Measurements from ENCODE around the gene GXYLT2. TPM values are rescaled to one million over a fixed set of nuclear protein-coding genes. Genes with fewer than 3 reads are reported as not detected.

Gene GXYLT2
- total RNA-seq, 1 experiment from 2014 or later = 64.6 TPM

DNA sequence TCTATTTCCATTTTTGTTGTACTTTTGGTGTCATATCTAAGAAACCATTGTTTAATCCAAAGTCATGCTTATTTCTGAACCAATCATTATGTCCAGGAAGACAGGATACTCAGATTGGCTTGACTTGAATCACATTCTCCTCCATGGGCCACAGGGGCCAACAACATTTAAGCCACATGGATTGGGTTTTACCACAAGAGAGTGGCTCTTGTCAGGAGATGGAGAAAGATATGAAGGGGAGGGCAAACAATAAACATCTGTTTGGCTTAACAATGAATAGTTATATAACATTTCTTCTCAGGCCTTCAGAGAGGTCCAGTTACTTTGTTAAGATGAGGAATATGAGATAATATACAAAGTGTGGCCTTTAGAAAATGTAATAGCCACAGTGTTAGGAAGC is 44.6 kb downstream of the GXYLT2 start:
- peak; percentile 14 for DNase-seq (ENCODE audit: low read depth)

DNA sequence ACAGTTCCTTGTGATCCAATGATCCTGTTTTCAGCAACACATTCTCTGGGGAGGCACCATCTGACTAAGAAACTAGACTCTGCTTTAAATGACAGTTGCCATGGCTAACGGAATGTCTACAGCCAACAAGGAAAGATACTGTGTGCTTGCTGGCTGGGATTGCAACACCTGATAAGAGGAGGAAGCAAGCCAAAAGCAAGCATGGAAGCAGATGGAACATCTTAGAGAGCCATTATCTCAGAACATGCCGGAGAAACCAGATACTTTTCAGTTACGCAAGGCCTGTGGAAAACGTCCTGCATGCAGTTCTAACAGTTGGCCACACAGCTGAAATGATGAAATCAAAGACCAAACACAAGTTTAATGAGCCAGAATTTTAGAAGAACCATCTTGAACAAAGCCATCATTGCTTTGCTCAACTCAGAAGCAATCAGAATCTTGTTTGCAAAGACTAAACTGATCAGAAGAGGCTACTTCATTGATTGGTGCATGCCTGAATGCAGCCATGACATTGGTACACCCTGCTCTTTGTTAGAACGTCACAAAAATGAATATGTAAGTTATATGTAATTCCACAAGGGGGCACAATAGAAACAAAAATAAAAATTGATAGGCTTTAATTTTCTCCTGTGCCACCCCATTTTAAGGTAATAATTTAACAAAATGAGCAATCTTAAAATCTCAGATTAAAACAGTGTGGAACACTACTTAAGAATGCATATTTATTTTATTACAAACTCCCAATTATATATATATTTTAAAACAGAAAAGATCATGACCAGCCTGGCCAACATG is 50.8 kb downstream of the GXYLT2 start:
- DNase-seq (ENCODE audit: low read depth) = peak; percentile 96

DNA sequence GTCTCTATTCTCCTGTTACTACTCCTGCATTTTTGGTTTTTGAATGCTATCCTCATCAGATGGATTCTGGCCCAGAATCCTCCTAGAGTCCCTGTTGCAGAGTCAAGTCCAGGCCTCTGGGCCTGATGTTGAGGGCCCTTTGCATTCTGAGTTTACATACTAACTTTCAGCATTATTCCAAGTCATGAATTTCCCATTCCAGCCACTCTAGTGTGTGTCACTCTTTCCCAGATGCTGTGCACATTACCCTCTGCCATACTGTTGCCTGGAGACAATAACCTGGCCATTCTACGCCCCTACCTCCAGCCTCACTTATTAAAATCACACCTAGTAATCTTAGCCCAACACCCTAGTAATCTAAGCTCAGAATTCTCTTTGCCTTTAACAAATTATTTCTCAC is 53.4 kb downstream of the GXYLT2 start:
- no peak for DNase-seq (ENCODE audit: low read depth)

DNA sequence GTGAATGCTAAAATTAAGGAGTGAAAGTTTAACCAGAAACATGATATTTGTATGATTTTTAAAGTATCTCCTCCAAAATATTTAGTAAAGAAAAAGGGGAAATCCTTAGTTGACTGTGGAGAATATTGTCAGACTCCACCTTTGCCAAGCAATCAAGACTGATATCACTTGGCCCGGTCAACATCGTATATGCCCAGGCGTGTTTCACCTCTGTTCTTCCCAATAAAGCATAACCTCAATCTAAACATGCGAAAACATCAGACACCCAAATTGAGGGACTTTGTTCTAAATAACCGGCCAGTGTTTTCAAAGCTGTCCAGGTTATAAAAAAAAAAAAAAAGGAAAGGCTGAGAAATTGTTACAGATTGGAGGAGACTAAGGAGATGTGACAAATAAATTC is 54.6 kb downstream of the GXYLT2 start:
- DNase-seq (ENCODE audit: low read depth) = no peak

DNA sequence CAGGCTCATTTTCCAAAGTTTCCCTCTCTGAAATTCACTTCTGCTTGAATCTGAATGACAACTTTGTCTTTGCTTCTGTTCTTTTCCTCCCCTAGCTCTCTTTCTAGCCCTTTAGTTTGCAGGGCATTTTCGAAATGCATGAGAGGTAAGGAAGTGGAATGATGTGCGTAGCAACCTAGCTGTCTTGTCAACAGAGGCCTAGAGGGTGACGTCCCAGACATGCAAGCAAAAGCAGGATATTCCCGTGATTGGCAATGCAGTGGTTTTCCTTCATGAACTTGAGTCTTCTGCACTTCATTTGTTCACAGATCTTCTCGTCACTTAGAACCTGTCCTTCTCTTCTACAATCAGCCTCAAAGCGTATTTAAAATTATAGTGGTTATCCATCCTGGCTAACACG is 56.9 kb downstream of the GXYLT2 start:
- no peak for DNase-seq (ENCODE audit: low read depth)

DNA sequence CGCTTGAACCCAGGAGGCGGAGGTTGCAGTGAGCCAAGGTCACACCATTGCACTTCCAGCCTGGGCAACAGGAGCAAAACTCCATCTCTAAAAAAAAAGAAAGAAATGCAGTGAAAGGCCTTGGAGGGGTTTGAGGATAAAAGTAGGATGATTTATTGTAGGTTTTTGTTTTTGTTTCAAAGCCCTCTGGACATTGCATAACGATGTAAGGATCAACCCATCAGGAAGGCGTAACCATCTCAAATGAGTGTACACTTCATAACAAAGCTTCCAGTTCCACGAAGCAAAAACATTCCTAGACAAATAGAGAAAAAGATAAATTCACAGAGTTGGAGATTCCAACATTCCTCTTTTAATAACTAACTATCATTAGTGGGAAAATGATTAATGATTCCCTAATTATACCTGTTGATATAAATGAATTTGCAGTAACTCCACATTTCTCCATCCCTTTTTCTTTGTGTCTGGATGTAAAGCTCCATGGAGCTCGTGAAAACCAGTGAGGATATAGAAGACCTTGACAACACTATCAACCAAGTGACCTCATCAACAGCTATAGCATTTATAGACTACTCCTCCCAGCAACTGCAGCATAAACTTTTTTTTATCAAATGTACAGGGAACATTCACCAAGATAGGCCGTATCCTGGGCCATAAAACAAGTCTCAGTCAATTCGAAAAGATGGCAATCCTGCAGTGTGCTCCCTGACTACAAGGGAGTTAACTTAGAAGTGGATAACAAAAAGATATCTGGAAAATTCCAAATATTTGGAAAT is 60.1 kb downstream of the GXYLT2 start:
- DNase-seq (ENCODE audit: low read depth) = no peak

DNA sequence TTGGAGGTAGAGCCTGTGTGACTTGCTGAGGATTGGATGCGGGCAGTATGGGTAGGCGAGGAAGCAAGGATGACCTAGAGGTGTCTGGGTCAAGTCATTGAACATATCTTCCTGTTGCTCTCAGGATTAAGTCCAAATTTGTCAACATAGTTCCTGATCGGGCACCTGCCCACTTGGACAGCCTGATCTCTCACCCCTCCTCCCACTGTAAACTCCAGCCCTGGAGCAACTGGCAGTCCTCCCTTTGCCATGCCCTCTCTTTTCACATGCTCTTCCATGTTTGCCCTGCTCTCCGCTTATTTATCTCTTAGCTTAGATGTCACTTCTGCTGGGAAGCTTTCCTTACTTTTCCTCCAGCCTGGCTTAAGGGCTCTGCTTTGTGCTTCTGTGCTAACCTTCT is 61.2 kb downstream of the GXYLT2 start:
- DNase-seq (ENCODE audit: low read depth) = no peak

DNA sequence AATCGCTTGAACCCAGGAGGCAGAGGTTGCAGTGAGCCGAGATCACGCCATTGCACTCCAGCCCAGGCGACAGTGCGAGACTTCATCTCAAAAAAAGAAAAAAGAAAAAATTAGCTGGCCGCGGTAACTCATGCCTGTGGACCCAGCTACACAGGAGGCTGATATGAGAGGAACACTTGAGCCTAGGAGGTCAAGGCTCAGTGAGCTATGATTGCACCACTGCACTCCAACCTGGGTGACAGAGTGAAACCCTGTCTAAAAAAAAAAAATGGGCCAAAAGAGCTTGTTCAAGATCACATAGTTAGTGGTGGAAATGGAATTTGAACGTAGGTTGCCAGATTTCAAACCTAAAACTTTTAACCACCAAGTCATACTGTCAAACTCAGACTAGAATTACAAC is 62.5 kb downstream of the GXYLT2 start:
- no peak for DNase-seq (ENCODE audit: low read depth)

DNA sequence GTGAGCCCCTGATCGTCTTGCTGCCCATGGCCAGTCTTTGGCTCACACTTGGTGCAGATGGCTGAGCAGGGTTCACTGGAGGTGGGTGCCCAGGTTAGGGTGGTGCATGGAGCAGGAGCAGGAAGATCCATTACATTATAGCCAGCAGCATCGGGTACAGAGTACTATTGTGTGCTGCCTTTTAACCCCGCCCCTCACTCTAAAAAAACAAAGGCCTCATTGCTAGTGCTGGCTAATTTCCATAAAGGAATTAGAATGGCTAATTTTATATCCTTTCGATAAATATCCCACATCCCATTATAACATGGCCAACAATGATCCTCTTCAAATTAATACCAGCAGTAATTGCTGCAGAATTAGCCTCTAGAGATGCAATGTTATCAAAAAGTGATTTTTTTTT is 63.0 kb downstream of the GXYLT2 start:
- no peak for DNase-seq (ENCODE audit: low read depth)

DNA sequence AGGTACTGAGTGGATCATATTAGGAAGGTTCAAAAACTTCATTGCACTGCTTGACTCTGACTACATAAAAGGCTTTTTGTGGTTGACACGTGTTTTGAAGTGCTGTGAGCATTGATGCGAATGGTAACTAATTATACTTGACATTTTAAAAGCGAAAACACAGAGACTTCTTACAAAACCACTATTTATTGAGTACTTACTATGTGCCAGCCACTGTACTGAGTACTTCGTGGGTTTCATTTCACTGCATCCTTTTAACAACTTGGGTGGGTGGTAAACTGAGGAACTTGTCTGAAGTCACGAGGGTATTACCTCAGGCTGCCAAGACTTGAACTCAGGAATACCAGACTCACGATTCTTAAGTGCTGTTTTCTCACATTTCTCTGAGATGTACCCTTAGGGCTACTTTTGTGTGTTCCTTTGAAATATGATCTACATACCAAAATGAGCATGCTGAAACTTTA is 63.4 kb downstream of the GXYLT2 start:
- peak; percentile 45 for DNase-seq (ENCODE audit: low read depth)

DNA sequence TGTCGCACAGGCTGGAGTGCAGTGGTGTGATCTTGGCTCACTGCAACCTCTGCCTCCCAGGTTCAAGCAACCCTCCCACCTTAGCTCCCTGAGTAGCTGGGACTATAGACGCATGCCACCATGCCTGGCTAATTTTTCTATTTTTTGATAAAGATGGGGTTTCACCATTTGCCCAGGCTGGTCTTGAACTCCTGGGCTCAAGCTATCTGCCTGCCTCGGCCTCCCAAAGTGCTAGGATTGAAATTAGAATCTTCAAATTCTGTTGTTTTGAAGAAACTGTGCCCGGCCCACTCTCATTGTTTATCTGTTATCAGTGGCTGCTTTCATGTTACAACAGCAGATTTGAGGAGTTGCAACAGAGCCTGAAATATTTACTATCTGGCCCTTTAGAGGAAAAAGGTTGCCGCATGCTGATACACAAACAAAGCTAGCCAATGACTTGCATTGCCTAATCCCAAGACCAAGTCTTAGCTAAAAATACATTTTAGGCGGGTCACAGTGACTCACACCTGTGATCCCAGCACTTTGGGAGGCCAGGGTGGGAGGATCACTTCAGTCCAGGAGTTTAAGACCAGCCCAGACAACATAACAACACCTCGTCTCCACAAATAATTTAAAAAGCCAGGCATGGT is 65.6 kb downstream of the GXYLT2 start:
- peak; percentile 17 for DNase-seq (ENCODE audit: low read depth)

DNA sequence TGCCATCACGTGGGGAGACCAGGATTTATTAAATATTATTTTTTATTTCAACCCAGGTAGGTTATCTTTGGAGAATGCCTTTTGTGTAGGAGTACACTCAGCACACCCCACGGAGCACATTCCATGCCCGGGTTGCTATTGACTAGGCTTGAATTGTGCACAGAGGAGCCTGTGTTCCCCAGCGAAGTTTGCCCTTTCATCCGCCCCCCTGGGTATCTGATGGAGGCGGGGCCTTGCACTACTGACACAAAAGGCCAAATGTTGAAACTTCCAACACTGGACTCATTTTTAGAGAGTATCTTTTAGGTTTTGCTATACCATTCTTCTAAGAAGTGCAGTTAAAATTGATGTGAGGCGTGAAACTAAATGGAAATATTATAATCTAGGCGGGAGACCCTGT is 69.5 kb downstream of the GXYLT2 start:
- peak; percentile 13 for DNase-seq (ENCODE audit: low read depth)

DNA sequence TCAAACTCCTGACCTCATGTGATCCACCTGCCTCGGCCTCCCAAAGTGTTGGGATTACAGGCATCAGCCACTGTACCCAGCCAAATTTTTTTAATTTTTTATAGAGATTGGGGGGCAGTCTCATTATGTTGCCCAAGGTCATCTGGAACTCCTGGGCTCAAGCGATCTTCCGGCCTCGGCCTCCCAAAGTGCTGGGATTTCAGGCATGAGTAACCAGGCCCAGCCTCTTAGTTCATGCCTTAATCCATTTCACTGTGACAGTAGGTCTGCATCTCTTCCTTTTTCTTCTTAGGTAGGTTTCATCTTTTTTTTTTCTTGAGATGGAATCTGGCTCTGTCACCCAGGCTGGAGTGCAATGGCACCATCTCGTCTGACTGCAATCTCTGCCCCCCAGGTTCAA is 71.5 kb downstream of the GXYLT2 start:
- no peak for DNase-seq (ENCODE audit: low read depth)

DNA sequence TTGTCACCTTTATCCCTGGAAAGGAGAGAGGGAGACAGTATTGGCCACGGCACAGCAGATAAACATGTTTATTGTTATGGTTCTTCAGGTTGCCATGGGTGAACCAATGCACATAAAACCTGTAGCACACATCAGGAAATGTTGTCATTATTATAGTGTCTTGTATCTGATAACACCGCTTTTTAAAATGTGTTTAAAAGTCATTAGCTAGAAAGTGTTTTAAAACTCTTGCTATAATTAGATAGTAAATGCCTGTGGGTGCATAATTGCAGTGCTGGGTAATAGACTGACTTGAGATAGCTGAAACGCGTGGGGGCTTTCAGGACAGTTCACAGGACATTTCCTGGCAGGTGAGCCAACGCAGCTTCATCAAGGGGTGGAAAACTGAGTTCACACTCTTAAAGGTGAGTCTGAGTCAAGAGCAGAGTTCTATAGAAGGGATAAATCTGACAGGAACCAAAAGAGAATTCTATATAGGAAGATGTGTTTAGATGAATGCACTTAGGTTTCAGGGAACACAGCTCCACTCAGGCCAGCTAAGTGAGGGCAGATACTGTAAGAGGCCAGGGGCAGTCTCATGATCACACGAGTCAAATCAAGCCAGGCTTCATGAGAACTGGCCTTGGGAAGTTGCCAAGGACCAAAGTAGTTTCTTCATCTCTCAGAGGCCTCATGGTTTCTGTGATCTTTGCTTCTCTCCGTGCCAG is 73.1 kb downstream of the GXYLT2 start:
- DNase-seq (ENCODE audit: low read depth) = peak; percentile 85

DNA sequence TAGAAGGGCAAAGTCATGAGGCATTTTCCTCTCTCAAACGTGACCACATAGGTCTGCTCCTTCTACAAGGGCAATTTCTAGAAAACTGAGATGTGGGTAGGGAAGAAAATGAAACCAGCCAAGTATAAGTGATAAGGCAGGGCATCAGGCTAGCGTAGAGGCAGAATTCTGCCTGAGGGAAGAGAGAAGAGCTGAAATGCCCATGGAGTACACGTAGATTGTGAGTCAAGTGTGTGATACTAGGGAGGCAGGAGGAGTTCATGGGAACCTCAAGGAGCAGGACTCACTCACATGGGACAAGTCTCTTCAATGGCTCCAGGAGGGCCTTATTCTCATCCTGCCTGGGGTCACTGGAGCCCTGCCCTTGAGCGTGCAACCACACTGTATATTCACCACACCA is 73.9 kb downstream of the GXYLT2 start:
- peak; percentile 85 for DNase-seq (ENCODE audit: low read depth)

DNA sequence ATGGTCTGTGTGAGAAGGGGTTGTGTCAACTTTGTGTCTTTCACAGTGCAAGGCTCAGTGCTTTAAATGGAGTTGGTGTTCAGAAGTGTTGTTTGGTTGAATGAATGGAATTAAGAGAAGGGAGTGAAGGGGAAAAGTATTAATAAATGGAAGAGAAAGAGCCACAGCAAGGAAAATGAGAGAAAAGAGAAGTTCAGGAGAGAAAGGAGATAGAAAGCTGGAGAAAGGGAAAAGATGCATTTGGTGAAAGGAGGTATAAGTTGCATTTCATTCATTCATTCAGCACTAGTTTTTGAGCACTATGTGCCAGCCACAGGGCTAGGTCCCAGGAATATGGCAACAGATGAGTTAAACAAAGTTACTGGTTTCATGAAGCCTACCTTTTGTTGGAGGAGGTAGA is 74.5 kb downstream of the GXYLT2 start:
- no peak for DNase-seq (ENCODE audit: low read depth)

DNA sequence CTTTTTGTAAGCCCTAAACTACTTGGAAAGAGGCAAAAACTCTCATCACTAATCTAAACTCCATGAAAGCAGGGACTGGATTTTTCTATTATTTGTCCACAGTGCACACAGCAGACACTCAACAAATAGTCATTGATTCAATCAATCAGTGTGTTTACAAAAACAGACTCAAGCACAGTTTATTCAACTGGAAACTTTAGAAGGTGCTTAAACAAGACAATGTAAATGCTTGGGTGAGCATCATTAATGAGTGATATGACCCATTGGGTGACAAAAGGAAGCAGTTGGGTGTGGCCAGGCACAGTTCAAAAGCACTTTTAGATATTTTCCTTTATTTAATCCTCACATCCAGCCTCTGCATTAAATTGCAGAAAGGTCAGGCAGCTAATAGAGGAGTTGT is 76.8 kb downstream of the GXYLT2 start:
- DNase-seq (ENCODE audit: low read depth) = no peak

DNA sequence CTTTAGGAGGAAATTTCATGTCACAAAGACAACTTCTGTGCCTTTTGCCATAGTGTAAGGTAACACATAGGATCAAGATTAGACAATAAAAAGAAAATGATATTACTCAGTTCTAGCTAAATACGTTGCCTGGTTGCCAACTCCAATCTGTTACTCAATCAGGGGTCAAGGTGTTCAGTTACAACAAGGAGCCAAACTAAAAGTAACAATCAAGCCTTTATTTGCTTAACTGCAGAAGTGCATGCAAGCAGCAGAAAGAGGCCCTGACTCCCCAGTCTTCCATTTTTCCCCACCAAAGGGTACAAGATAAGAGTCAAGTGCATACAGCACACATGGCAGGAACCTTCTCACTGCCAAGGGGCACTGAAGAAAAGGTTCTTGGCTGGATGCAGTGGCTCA is 80.4 kb downstream of the GXYLT2 start:
- DNase-seq (ENCODE audit: low read depth) = no peak

DNA sequence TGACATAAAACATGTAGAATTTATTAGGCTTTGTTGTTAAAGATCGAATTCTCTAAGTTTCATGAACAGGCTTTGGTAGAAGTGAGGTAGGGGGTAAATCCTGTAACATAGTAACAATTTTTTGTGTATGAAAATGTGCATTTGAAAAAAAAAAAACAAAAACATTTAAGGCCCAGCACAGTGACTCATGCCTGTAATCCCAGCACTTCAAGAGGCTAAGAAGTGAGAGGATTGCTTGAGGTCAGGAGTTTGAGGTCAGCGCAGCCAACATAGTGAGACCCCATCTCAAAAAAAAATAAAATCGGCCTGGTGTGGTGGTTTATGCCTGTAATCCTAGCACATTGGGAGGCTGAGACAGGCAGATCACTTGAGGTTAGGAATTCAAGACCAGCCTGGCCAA is 81.9 kb downstream of the GXYLT2 start:
- DNase-seq (ENCODE audit: low read depth) = peak; percentile 6

DNA sequence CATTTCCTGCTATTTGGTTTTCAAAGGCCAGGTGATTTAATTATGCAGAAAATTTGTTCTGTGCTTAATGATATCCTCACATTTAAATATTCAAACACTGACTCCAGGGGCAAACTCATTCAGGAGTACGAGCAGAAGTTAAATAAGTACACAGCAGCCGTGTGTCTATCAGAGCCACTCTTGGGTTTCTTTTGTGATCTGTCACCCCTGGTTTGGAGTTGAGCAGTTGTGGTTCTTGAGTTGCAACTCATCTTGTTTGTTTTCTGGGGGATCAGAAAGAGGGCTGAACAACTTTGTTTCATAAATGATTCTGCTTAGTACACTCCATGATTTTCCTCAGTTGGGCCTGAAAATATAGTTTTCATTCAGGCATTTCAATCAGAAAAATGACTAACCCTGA is 83.1 kb downstream of the GXYLT2 start:
- no peak for DNase-seq (ENCODE audit: low read depth)

DNA sequence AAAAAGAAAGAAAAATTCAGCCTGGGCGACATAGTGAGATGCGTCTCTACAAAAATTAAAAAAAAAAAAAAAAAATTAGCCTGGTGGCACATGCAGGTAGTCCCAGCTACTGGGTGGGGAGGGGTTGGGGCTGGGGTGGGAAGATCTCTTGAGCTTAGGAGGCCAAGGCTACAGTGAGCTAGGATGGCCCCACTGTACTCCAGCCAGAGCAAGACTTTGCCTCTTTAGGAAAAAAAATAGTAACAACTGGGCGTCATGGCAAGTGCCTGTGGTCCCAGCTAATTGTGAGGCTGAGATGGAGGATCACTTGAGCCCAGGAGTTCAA is 84.8 kb downstream of the GXYLT2 start:
- no peak for DNase-seq (ENCODE audit: low read depth)

DNA sequence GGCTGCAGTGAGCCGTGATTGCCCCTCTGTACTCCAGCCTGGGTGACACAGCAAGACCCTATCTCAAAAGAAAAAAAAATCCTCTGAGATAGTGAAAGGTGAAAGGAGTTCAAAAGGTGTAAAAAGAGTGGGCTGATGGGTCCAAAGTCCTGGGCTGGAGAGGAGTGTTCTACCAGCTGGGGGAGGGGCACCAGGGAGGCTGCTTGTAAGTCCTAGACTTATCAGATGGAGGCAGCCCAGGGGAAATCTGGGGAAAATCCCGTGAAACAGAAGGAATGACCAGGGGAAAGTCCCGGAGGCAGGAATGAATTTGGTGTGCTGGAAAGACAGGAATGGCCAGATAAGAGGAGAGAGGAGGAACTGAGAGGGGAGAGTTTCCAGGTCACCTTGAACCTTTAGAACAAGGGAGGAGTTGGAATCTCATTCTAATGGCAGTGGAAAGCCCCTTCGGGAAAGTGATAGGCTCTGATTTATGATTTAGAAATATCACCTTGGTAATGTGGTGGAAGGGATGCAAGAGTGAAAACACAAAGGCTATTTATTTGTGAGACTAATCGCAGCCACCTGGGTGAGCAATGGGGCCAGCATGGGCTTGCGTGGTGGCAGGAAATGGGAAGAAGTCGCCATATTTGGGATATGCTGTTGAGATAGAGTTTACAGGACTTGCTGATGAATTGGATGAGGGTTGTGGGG is 85.3 kb downstream of the GXYLT2 start:
- DNase-seq (ENCODE audit: low read depth) = peak; percentile 51
